Tibial nerve (tissue), 4 donors: ENCODE data around the gene IL17B.
"Not testable (repeated sequence)": the region's sequence is repeated elsewhere in the genome, so short reads cannot be mapped to it uniquely, and the experiment has no call there.

Experiments used
- EP300 ChIP-seq, 2 donors: sonication (generic); formaldehyde crosslinking; IDR thresholded peaks; one replicate each; pipeline ENCODE4 v1.6.1; 2017; ENCODE audit warnings: antibody characterized with exemption in 2 of 2, mild to moderate bottlenecking in 1 of 2
- POLR2A ChIP-seq, 2 donors: fragments of 450-650 bp; IDR thresholded peaks; one replicate each; pipeline ENCODE4 v1.6.1; 2017; ENCODE audit warnings: antibody characterized with exemption in 2 of 2, mild to moderate bottlenecking in 2 of 2, moderate library complexity in 2 of 2
- TF ChIP-seq, protein P1 (sequence below), 5 experiments: fragments of 200-600 bp in 3 of 5; fragments of 450-650 bp in 2 of 5; sonication (generic) in 3 of 5; IDR thresholded peaks; one replicate each; pipeline ENCODE4 v1.5.1; 2016 to 2019; ENCODE audit warnings: antibody characterized with exemption in 5 of 5, mild to moderate bottlenecking in 3 of 5, moderate library complexity in 2 of 5

DNA sequence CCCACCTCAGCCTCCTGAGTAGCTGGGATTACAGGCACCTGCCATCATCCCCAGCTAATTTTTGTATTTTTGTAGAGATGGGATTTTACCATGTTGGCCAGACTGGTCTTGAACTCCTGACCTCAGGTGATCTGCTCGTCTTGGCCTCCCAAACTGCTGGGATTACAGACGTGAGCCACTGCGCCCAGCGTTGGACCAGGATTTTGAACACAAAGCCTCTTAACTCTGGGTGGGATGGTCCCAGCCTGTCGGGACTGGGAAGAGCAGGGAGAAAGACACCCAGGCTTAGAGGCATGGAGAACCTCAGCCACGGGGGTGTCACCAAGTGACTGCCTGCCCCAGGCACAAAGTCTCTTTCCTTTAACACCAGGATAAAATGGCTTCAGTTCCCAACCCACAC is 12.0 kb upstream of the IL17B start:
- TF ChIP-seq POLR2A, EP300 (IDR thresholded peaks at IDR 0.05): not testable (repeated sequence)
- TF ChIP-seq, protein P1, sequence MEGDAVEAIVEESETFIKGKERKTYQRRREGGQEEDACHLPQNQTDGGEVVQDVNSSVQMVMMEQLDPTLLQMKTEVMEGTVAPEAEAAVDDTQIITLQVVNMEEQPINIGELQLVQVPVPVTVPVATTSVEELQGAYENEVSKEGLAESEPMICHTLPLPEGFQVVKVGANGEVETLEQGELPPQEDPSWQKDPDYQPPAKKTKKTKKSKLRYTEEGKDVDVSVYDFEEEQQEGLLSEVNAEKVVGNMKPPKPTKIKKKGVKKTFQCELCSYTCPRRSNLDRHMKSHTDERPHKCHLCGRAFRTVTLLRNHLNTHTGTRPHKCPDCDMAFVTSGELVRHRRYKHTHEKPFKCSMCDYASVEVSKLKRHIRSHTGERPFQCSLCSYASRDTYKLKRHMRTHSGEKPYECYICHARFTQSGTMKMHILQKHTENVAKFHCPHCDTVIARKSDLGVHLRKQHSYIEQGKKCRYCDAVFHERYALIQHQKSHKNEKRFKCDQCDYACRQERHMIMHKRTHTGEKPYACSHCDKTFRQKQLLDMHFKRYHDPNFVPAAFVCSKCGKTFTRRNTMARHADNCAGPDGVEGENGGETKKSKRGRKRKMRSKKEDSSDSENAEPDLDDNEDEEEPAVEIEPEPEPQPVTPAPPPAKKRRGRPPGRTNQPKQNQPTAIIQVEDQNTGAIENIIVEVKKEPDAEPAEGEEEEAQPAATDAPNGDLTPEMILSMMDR (IDR thresholded peaks at IDR 0.05) = not testable (repeated sequence)
